ENCODE measurements around the gene EMB.
"Not testable (repeated sequence)": the region's sequence is repeated elsewhere in the genome, so short reads cannot be mapped to it uniquely, and the experiment has no call there.

The EMB gene

DNA sequence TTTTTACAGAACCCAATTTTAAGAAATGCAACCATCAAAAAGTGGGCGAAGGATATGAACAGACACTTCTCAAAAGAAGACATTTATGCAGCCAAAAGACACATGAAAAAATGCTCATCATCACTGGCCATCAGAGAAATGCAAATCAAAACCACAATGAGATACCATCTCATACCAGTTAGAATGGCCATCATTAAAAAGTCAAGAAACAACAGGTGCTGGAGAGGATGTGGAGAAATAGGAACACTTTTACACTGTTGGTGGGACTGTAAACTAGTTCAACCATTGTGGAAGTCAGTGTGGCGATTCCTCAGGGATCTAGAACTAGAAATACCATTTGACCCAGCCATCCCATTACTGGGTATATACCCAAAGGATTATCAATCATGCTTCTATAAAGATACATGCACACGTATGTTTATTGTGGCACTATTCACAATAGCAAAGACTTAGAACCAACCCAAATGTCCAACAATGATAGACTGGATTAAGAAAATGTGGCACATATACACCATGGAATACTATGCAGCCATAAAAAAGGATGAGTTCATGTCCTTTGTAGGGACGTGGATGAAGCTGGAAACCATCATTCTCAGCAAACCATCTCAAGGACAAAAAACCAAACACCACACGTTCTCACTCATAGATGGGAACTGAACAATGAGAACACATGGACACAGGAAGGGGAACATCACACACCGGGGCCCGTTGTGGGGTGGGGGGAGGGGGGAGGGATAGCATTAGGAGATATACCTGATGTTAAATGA is 19.7 kb downstream of the EMB start:
- not testable (repeated sequence) for DNase-seq (ENCODE audit: low spot score)

DNA sequence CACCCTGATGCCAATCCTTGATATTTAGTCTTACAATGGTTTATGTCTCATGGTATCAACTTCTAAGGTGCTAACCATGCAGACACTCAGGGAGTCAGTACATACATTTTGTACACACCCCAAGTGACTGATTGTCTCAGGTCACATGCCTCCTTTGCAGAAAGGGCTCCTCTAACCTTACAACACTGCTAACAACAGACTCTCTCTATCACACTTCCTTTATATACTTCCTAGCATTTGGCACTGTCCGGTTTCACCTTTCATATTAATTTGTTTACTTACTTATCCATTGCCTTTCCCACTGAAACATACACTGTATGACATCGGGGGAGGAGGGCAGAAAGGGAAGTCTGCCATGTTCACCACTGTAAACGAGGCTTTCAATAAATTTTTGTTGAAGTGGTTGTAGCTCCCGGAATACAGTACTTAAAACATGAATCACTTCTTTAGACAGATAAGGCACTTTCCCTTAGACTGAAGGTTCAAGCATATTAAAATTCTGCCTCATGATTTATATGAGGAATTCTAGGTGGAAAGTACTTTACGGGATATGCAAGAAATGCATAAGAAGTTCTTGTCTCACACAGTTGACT is 20.6 kb downstream of the EMB start:
- no peak for DNase-seq (ENCODE audit: low spot score)

DNA sequence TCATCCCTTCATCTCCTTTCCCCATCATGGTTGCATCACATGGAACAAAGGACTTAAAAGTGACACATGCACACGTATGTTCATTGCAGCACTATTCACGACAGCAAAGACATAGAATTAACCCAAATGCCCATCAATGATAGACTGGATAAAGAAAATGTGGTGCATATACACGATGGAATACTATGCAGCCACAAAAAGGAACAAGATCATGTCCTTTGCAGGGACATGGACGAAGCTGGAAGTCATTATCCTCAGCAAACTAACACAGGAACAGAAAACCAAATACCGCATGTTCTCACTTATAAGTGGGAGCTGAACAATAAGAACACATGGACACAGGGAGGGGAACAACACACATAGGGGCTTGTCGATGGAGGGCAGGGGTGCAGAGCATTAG is 21.4 kb downstream of the EMB start:
- not testable (repeated sequence) for DNase-seq (ENCODE audit: low spot score)

DNA sequence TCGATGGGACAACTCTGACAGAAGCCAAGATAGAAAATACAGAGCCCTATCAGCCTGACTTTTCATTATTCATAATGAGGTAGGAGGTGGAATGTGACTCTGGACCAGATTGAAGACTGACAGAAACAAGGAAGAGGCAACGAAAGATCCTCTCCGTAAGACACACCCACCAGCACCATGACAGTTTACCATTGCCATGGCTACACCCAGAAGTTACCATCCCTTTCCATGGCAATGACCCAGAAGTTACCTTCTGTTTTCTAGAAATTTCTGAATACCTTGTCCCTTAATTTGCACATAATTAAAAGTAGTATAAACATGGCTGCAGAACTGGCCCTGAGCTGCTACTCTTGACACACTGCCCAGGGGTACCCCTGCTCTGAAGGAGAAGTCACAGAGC is 24.5 kb downstream of the EMB start:
- DNase-seq (ENCODE audit: low spot score) = not testable (repeated sequence)

DNA sequence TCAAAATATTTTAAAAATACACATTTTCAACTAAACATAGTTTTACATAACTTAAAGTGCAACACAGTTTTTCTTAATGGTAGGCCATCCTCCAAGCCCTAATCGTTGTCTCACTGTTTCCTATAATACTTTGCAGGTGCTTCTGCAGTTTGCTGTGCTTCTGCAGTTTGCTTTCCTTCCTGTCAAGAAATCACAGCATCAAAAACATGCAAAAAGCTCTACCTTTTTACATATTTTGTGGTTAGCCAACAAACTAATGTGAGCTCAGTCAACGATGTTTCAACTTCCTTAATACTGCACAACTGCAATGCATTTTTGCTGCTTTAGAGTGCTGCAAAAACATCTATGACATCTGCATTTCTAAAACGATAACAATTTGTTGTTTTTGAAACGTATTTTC is 25.2 kb downstream of the EMB start:
- DNase-seq (ENCODE audit: low spot score) = no peak

DNA sequence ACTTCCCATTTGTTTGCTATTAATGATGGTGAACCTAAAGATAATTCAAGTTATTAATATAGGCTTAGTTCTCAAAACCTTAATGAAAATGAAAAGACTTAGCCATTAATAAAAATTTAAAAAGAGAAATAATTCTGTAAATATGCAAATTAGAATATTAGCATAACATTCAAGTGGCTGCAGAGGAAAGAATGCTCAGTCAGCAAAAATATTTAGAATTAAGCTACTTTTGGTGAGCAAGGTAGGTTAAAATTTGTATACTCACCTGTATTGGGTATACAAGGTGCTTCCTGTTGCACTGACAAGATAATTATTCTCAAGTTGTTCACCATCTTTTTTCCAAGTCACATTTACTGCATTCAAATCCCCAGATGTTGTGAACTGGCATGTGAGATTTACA is 30.2 kb downstream of the EMB start:
- DNase-seq (ENCODE audit: low spot score) = not testable (repeated sequence)

DNA sequence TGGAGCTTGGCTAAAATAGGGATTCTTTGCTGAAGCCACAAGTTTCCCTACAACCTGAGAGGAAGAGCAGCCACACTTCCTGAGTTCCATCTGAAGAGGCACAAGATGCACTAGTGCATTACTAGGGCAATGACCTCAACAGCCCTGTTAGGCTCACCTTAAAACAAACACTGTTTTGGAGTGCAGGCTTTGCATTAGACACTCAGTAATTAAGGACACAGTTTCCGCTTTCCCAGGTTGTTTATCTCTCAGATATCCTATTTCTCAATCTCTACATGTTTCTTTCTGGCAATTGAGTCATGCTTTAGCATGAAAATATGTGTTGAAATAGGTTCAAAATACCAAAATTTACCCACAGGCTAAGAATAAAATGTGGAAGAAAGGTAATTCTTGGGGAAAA is 34.2 kb downstream of the EMB start:
- DNase-seq (ENCODE audit: low spot score) = no peak

DNA sequence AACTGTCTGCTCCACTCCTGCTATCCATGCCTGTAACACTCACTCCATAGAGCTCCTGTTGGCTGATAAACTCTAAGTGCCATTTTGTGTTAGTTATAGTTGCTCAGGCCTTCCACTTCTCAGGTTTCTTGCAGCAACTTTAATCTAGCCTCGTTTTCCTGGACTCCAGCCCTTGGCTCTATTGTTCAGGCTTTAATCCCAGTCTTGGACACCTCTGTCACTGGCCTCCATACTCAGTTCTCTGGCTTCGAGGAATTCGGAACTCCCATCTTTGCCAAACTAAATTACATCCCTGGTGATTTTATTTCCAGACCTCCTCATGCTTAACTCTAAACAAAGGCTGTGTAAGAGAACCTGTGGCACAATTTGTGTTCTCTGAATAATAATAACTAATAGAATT is 39.8 kb downstream of the EMB start:
- no peak for DNase-seq (ENCODE audit: low spot score)

DNA sequence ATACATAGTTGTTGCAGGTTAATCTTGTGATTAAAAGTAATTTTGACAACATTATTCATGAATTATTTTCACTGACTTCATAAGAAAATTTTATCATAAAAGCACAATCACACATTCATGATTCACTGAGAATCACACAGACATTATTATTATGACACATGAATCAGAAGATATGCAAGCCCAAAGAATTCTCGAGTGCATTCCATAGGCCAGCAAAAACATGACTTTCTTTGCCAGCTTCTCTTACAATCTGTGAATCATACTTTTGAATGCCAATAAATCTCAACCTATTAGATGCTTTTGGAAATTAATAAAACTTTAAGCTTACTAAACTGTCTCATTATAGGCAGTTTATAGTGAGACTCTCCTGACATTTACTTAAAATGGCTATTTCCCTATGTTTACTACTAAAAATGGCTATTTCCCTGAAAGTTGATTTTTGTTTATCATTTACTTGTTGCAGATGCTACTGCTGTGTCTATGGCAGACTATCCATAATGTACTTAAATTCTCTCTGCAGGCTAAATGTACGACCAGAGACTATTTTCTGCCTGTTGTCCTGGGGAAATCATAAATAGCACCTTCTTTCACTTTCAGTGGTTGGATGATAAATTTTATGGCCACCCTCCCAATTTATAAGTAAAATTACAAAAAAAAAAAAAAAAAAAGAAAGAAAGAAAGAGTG is 47.0 kb downstream of the EMB start:
- DNase-seq (ENCODE audit: low spot score) = not testable (repeated sequence)

DNA sequence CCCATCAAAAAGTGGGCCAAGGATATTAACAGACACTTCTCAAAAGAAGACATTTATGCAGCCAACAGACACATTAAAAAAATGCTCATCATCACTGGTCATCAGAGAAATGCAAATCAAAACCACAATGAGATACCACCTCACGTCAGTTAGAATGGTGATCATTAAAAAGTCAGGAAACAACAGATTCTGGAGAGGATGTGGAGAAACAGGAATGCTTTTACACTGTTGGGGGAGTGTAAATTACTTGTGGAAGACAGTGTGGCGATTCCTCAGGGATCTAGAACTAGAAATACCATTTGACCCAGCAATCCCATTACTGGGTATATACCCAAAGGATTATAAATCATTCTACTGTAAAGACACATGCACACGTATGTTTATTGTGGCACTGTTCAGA is 48.8 kb downstream of the EMB start:
- not testable (repeated sequence) for DNase-seq (ENCODE audit: low spot score)

DNA sequence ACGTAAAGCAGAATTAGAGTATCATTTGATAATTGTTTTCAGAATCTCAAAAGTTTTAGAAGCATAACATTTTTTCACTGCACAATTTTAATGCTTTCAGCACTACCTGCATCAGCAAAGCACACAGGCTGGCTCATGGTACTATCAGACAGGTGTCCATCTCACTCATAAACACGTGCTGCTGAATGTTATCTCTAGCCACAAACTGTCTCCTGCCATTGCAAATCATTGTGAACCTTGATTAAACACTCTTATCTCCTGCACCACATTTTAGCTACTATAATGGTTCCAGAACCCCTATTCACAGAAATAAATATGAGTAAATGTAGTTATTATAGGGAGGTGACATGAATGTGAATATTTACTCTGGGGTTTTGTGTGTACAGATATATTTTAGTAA is 56.7 kb downstream of the EMB start:
- not testable (repeated sequence) for DNase-seq (ENCODE audit: low spot score)

DNA sequence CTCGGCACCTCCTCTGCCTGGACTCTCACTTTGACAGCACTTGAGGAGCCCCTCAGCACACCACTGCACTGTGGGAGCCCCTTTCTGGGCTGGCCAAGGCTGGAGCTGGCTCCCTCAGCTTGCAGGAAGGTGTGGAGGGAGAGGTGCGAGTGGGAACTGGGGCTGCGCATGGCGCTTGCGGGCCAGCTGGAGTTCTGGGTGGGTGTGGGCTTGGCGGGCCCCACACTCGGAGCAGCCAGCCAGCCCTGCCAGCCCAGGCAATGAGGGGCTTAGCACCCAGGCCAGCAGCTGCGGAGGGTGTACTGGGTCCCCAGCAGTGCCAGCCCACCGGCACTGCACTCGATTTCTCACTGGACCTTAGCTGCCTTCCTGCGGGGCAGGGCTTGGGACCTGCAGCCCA is 64.4 kb downstream of the EMB start:
- not testable (repeated sequence) for DNase-seq (ENCODE audit: low spot score)

DNA sequence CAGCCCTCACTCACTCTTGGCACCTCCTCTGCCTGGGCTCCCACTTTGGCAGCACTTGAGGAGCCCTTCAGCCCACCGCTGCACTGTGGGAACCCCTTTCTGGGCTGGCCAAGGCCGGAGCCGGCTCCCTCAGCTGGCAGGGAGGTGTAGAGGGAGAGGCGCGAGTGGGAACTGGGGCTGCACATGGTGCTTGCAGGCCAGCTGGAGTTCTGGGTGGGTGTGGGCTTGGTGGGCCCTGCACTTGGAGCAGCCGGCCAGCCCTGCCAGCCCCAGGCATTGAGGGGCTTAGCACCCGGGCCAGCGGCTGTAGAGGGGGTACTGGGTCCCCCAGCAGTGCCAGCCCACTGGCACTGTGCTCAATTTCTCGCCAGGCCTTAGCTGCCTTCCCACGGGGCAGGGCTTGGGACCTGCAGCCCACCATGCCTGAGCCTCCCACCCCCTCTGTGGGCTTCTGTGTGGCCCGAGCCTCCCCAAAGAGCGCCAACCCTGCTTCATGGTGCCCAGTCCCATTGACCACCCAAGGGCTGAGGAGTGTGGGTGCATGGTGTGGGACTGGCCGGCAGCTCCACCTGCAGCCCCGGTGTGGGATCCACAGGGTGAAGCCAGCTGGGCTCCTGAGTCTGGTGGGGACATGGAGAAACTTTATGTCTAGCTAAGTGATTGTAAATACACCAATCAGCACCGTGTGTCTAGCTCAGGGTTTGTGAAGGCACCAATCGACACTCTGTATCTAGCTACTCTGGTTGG is 71.6 kb downstream of the EMB start:
- not testable (repeated sequence) for DNase-seq (ENCODE audit: low spot score)

DNA sequence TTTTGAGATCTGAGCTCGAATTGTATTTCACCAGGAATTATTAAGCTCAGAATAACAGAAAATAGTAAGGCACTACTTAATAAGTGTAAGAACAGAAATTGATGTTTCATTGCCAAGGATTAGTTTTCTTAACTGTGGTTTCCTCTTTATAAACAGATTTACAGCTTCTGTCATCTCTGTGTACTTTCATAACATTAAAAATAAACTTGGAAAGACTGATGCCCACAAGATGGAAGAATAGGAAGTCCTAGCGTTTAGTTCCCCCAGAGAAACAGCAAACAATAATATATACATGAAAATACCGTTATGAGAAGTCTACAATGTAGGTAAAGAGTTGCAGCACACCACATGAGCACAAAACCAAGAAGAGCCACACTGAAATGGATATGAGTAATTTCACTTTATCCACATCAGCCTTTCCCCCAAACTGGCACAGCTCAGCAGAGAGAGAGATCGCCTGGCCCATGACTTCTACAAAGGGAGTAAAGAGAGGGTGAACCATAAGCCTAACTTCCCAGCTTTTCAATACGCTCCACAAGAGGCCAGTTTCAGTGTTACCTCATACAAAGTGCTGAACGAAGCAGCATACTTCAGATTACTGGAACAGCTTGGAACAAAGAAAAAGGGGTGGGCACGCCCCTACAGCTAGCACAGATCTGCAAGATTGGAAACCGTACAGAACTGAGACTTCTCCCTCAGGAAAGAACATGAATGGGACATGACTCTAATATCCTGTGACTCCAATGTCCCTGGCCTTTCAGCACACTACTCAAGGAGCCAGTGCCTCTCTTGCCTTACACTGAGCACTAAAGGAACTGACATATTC is 75.4 kb downstream of the EMB start:
- no peak for DNase-seq (ENCODE audit: low spot score)

DNA sequence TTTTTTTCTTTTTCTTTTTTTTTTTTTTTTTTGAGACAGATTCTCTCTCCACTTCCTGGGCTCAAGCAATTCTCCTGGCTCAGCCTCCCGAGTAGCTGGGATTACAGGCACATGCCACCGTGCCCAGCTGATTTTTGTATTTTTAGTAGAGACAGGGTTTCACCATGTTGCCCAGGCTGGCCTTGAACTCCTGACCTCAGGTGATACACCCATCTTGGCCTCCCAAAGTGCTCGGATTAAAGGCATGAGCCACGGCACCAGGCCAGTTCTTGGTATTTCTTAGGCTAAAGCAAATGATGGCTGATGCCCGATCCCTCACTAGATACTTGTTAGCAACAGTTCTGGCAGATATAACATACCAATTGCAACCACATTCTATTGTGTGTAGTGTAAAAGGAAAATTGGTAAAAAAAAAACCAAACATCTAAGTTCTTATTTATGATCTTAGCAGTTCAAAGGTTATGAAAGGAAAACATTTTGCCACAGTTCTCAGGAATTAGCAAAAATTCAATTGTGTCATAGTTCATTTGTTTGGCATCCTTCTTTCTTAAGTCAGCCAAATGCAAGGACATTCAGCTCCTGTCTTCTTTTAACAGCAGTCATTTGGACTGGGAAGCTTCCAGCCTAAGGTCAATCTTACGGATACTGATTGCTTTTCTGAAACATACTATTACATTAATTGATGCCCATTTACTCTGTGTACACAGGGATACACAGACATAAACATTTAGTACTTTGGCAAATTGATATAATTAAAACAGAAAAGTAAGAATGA is 76.4 kb downstream of the EMB start:
- DNase-seq (ENCODE audit: low spot score) = not testable (repeated sequence)

DNA sequence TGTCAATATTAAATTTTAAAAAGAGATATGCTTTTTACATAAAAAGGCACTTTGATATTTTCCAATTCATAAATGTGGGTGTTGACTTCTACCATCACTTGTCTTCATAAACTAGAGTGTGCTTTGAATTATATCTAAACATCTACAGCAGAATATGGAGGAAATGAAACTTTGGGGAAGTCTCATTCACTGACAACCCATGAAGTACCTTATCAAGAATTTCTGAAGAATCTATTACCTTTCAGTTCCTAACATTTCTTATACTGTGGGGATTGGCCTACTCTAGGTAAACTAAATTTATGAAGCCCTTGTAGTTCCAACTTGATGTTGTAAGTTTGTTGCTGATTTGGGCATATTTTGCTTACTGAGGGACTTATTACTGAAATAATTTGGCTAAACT is 81.9 kb downstream of the EMB start:
- no peak for DNase-seq (ENCODE audit: low spot score)

DNA sequence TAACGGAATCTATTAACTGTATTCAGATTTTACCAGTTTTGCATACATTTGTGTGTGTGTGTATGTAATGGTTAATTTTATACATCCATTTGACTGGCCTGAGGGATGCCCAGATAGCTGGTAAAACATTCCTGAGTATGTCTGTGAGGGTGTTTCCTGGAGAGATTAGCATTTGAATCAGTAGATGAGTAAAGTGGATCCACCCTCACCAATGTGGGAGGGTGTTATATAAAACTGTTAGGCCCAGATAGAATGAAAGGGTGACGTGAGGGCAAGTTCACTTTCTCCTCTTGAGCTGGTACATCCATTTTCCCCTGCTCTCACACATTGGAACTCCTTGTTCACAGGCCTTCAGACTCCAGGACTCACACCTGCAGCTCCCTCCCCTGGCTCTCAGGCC is 88.7 kb downstream of the EMB start:
- no peak for DNase-seq (ENCODE audit: low spot score)
